Gastroesophageal sphincter (tissue), 4 donors: ENCODE results near the gene ABCA7. TPM values are rescaled to one million over a fixed set of nuclear protein-coding genes. Genes with fewer than 3 reads are reported as not detected.

Experiments
- ATAC-seq: fragments of 150-250 bp; one replicate; pipeline ENCODE4 v1.9.1; 2016; ENCODE audit warnings: mild to moderate bottlenecking, moderate library complexity
- H3K27ac ChIP-seq, 4 donors: fragments of 200-600 bp; sonication (generic) in 3 of 4; 1 replicate in 3 of 4; 2 replicates in 1 of 4; pipeline ENCODE4 v1.5.1; 2016 to 2019
- H3K27me3 ChIP-seq: fragments of 200-600 bp; sonication (generic); one replicate; pipeline ENCODE4 v1.5.1; 2019
- H3K36me3 ChIP-seq, 2 donors: fragments of 200-600 bp; sonication (generic); one replicate each; pipeline ENCODE4 v1.5.1; 2019; ENCODE audit warnings: control low read depth in 1 of 2
- H3K4me1 ChIP-seq, 3 donors: fragments of 200-600 bp; sonication (generic); 1 replicate in 2 of 3; 2 replicates in 1 of 3; pipeline ENCODE4 v1.5.1; 2016 to 2019; ENCODE audit warnings: control low read depth in 2 of 3
- H3K4me3 ChIP-seq, 2 donors: fragments of 200-600 bp; sonication (generic); one replicate each; pipeline ENCODE4 v1.5.1; 2019; ENCODE audit warnings: mild to moderate bottlenecking in 1 of 2, moderate library complexity in 1 of 2
- H3K9me3 ChIP-seq, 3 donors: fragments of 200-600 bp; sonication (generic); one replicate each; pipeline ENCODE4 v1.5.1; 2017 to 2019; ENCODE audit warnings: control low read depth in 2 of 3
- CTCF ChIP-seq, 4 experiments: fragments of 200-600 bp in 2 of 4; fragments of 450-650 bp in 2 of 4; sonication (generic) in 1 of 4; IDR thresholded peaks; one replicate each; pipeline ENCODE4 v1.5.1; 2017 to 2019; ENCODE audit warnings: antibody characterized with exemption in 4 of 4, mild to moderate bottlenecking in 2 of 4, moderate library complexity in 2 of 4
- EP300 ChIP-seq: sonication (generic); formaldehyde crosslinking; IDR thresholded peaks from one replicate; pipeline ENCODE4 v1.6.1; 2017; ENCODE audit warnings: antibody characterized with exemption, mild to moderate bottlenecking
- POLR2A ChIP-seq, 2 donors: fragments of 450-650 bp; IDR thresholded peaks; one replicate each; pipeline ENCODE4 v1.6.1; 2017; ENCODE audit warnings: antibody characterized with exemption in 2 of 2, mild to moderate bottlenecking in 2 of 2, moderate library complexity in 1 of 2
- POLR2AphosphoS5 ChIP-seq: sonication (generic); formaldehyde crosslinking; IDR thresholded peaks from one replicate; pipeline ENCODE4 v1.6.1; 2017; ENCODE audit warnings: antibody characterized with exemption
- WGBS, 2 donors: methylation state at CpG; one replicate each; pipeline ENCODE4 v1.1.5; 2018; ENCODE audit warnings: low coverage in 1 of 2; 5-methylcytosine and 5-hydroxymethylcytosine counted together
- total RNA-seq, 4 donors: library from RNA; depleted of rRNA; stranded (reverse); fragments of >200 nt; gene quantifications; one replicate each; pipeline ENCODE4 v1.1.0, GENCODE V29; 2016

Gene ABCA7
- total RNA-seq, 4 donors from 2014 or later = 3.9 to 14.3 (median 6.4) TPM

GRCh38 chr19:1041272-1041834, 1.4 kb downstream of the ABCA7 start:
- H3K4me1 ChIP-seq = peaks cover 0 to 52% (median 20%) of the 10 kb centered on the region in 3 donors

GRCh38 chr19:1041835-1042685, 2.2 kb downstream of the ABCA7 start:
- peak overlapping the region in 1 of 4 donors; percentile 45 for H3K27ac ChIP-seq
- H3K27me3 ChIP-seq = peaks cover 6% of the 10 kb centered on the region
- no CpG with 5 or more reads among the region's 43 CpGs for WGBS, 2 donors
- peaks cover 0 to 52% (median 20%) of the 10 kb centered on the region in 3 donors for H3K4me1 ChIP-seq
- peak overlapping the region in 1 of 2 donors; percentile 55 for H3K4me3 ChIP-seq
- H3K36me3 ChIP-seq = peaks cover 0 to 18% of the 10 kb centered on the region in 2 donors
- no peaks in the 10 kb centered on the region for H3K9me3 ChIP-seq
- ATAC-seq = no peak
- no peak for TF ChIP-seq POLR2A (IDR thresholded peaks at IDR 0.05)
- TF ChIP-seq EP300 = no peak
- TF ChIP-seq CTCF (IDR thresholded peaks at IDR 0.05) = no peak
- no peak for TF ChIP-seq POLR2AphosphoS5

More at GRCh38 chr19:1041272-1041834, 1.4 kb downstream of the ABCA7 start:
- 15 to 62% methylated on average over 3 to 5 of the region's 26 CpGs for WGBS, 2 donors
- peak overlapping the region in 1 of 4 donors; percentile 45 for H3K27ac ChIP-seq
- H3K27me3 ChIP-seq = peaks cover 6% of the 10 kb centered on the region
- H3K4me3 ChIP-seq = peak overlapping the region; percentile 6 to 55
- no peak for TF ChIP-seq POLR2A (IDR thresholded peaks at IDR 0.05)
- no peak for TF ChIP-seq POLR2AphosphoS5
- TF ChIP-seq EP300 = no peak
- no peak for TF ChIP-seq CTCF (IDR thresholded peaks at IDR 0.05)
- peaks cover 0 to 19% of the 10 kb centered on the region in 2 donors for H3K36me3 ChIP-seq
- ATAC-seq = no peak
- H3K9me3 ChIP-seq = no peaks in the 10 kb centered on the region

GRCh38 chr19:1042689-1043511, 3.0 kb downstream of the ABCA7 start:
- H3K4me1 ChIP-seq = peaks cover 0 to 52% (median 20%) of the 10 kb centered on the region in 3 donors
- H3K27me3 ChIP-seq = peaks cover 6% of the 10 kb centered on the region
- no peak for TF ChIP-seq EP300
- TF ChIP-seq POLR2AphosphoS5 = no peak
- TF ChIP-seq POLR2A (IDR thresholded peaks at IDR 0.05) = no peak
- TF ChIP-seq CTCF (IDR thresholded peaks at IDR 0.05) = no peak
- H3K9me3 ChIP-seq = no peaks in the 10 kb centered on the region
- H3K36me3 ChIP-seq = peaks cover 0 to 10% of the 10 kb centered on the region in 2 donors
- no peak for ATAC-seq
- WGBS, 2 donors = 33% methylated on average over 3 of the region's 23 CpGs; no CpG with 5 or more reads in 1 of the 2 donors
- no peak overlapping the region for H3K4me3 ChIP-seq
- H3K27ac ChIP-seq = no peak overlapping the region

DNA sequence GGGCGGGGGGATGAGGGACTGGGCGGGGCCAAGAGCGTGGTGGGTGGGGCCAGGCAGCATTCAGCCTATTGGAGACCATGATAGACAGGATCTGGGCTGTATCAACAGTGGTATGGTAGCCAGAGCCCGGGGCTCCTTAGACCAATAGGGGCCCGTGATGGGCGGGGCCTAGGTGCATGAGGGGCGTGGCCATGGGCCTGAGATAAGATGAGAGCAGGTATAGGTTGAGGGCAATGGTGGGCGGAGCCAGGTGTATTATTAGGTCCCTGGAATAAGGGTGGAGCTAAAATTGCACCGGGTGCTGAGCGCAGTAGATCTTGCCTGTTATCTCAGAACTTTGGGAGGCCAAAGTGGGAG, 5.3 kb downstream of the ABCA7 start:
- Histone ChIP-seq H3K36me3 (peaks cover 0 to 7% of the 10 kb centered on the region in 2 donors), H3K27me3 (peaks cover 6% of the 10 kb centered on the region), H3K27ac (no peak overlapping the region), H3K9me3 (no peaks in the 10 kb centered on the region), H3K4me1 (peaks cover 0 to 31% (median 17%) of the 10 kb centered on the region in 3 donors), H3K4me3 (no peak overlapping the region)
- 73 to 89% methylated on average over 3 to 10 of the region's 10 CpGs for WGBS, 2 donors
- no peak for TF ChIP-seq POLR2AphosphoS5
- no peak for TF ChIP-seq EP300
- no peak for TF ChIP-seq POLR2A (IDR thresholded peaks at IDR 0.05)
- no peak for TF ChIP-seq CTCF (IDR thresholded peaks at IDR 0.05)
- ATAC-seq = no peak
